Left lobe of liver (tissue), 2 donors: Measurements from ENCODE around the gene DPH6. TPM values are rescaled to one million over a fixed set of nuclear protein-coding genes. Genes with fewer than 3 reads are reported as not detected.
"Not testable (repeated sequence)": the region's sequence is repeated elsewhere in the genome, so short reads cannot be mapped to it uniquely, and the experiment has no call there.

Source experiments
- ATAC-seq: fragments of 200-7000 bp; cut with Tn5 transposase; one replicate; pipeline ENCODE4 v1.9.1; 2020; ENCODE audit warnings: mild to moderate bottlenecking, moderate library complexity
- DNase-seq: peaks from one replicate; pipeline ENCODE4 v3.0.0-alpha.2; 2020; ENCODE audit warnings: low spot score
- total RNA-seq: library from RNA; stranded (reverse); gene quantifications from one replicate; pipeline ENCODE4 v1.2.1, GENCODE V29; 2021
- donor health status: DM: no; HTN: no; CAD: no; lungs with moderate emphysema.
- donor health status: DM: no; HTN: yes; CAD: no.

DPH6 gene
- total RNA-seq, 1 donor from 2014 or later, result 7.3 TPM

DNA sequence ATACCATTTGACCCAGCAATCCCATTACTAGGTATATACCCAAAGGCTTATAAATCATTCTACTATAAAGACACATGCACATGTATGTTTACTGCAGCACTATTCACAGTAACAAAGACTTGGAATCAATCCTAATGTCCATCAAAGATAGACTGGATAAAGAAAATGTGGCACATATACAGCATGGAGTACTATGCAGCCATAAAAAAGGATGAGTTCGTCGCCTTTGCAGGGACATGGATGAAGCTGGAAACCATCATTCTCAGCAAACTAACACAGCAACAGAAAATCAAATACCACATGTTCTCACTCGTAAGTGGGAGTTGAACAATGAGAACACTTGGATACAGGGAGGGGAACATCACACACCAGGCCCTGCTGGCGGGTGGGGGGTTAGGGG, 104.7 kb downstream of the DPH6 start:
- not testable (repeated sequence) for ATAC-seq, DNase-seq

DNA sequence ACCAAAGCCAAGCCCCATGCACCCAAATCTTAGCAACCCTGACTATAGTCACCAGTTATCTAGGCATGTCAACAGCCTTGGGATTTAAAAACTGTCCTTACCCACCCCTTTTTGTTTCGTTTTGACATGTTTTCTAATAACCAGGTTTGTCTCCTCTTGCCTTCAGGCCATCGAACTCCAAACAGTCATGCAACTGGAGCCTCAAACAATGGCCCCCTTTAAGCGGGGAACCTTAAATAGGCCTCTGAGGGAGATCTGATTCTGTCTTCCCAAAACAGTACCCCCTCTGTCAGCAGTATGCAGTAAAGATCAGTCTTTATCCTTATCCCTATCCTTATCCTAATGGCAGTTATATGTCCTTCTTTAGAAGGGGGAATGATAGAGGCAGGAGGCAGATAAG, 105.7 kb downstream of the DPH6 start:
- DNase-seq (no peak), ATAC-seq (no peak)

DNA sequence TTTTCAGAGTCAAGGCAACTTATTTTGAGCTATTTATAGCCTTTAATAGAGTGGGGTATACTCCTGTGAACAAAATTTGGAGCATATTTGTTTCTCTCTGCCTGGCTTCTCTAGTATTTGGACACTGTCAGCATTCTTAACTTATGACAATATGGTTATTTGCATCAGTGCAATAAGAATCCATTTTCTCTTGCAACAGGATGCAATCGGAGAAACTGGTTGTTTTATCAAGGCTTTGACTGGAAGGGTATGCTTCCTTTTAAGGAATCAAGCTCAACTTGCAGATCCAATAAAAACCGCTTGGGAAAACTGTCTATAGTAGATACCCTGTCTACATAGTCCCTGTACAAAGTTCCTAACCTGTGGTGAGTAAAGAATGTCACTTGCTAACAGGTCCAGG, 106.7 kb downstream of the DPH6 start:
- DNase-seq (no peak), ATAC-seq (no peak)

DNA sequence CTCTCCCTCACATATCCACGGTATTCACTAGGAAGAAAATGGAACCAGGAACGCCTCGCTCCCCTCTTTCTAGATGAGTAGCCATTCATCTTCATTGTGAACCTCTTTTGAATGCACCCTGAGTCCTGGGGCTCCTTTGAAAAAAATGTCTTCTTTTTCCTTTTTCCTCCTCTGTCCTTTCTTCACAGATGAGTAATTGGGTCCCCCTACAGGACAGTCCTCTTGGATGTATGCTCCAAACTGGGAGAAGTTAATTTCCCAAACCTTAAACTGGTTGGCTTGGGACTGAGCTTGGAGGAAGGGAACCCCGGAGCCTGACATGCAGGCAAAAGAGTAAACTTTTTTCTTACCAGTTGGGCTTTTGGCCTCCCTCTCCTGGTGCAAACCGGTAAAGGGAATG, 108.8 kb downstream of the DPH6 start:
- no peak for DNase-seq
- ATAC-seq, result no peak

DNA sequence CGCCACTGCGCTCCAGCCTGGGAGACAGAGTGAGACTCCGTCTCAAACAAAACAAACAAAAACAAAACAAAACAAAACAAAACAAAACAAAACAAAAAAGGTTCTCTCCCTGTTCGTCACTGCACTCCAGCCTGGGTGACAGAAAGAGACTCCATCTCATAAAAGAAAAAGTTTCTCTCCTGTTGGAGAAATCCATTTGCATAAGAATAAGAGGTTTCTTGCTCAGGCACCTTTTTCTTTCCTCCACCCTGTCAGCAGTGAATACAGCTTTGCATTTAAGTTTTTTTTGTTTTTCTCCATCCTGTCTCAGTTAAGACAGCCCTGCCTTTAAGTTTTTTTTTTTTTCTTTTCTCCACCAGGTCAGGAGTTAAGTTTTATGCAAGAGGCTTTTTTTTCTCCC, 109.5 kb downstream of the DPH6 start:
- no peak for ATAC-seq

DNA sequence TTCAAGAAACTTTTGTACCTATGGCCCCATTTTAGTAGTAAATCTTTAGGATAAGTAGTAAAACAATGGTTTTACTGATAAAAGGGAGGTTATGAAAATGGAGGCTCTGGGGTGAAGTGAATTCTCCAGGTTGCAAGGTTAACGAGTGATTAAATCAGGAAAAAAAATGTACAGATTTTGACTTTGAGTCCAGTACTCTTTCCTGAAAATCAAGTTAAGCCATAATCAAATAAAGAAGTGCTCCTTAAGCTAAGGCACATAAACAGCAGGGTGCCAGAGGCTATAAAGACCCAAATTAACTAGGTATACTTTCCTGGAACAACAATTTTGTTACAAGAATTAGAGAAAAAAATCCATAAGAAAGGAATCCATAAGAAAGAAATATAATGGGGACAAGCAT, 114.7 kb downstream of the DPH6 start:
- DNase-seq (no peak), ATAC-seq (no peak)

More for the DNA sequence above, 109.5 kb downstream of the DPH6 start:
- DNase-seq, result no peak

DNA sequence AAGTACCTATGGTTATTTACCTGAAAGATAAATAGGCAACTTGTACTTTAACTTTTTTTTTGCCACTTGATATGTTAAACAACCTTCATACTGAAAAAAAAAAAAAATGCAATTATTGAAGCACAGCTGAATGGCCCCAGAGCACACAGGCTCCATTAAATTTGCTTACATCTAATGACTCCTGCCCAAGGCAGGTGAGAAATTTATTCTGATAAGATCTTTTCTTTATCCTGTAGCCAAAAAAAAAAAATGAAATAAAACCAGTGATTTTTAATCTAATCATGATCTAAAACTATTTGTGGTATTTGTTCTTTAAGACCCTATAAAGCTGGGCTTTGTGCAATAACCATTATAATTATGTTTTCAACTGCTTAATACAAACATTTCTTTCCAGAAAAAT, 115.7 kb downstream of the DPH6 start:
- ATAC-seq, result no peak
- no peak for DNase-seq

DNA sequence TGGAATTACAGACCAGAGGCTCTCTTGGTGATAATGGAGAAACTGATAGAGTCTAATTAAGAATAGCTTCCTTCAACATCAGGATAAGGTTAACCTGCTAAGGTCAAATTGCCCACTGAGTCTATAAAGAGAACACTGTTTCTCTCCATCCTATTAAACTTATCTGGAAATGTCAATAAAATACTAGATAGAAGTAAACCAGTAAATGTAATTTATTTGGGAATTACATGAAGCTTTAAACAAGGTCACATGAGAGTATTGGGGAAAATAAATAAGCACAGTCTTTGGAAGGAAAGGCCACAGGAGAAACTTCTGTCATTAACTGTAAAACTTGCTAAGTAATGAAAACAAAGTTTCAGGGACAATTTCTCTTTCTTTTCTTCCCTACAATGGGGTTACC, 118.5 kb downstream of the DPH6 start:
- DNase-seq, result no peak
- ATAC-seq, result no peak

DNA sequence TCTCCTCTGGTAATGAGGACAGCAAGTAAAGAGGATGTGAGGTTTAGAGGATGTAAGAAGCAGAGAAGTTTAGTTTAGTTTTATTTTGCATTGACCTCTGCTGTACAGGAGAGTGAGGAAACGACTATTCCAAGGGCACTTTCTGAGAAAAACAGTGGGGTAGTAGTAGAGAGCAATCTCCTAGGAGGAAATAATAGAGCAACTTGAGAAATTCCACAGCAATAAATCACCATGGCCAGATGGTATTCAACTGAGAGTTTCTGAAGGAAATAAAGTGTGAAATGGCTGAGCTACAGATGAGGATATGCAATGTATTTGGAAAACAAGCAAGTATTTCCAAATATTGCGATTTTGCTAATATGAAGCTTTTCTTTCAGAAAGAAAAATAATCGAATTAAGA, 118.9 kb downstream of the DPH6 start:
- ATAC-seq (no peak), DNase-seq (no peak)

DNA sequence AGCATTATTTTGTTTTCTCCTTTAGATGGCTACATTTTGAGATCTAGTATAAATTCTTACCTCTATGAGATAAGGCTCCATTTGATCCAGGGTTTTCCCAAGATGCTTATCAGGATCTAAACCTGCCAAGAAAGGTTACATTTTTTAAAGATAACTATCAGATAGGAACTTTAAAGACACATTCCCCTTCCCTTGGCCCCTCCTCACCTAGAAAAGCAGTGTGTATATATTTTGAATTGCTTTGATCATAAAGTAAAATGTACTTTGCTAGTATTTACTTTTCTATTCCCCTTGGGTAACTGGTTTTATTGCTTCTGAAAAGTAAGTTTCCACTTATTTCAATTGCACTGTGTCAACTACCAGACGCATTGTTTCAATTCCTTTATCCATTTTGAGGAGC, 135.2 kb downstream of the DPH6 start:
- no peak for DNase-seq
- no peak for ATAC-seq

DNA sequence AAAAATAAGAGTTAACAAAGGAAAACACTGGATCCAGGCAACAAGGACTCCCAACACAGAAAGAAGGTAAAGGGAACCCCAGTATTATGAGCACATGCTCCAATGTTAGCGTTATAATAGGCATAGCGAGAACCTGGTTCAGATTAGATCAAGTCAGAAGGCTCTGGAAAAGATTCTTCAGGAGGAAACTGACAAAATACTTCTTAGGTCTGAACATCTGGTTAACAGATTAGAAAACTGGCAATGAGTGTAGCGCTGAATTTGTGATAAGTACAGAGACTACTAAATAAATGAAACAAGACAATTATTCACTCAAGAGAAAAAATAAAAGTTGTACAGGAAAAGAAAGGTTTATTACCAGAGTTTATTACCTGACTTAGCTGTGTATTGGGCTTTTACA, 146.1 kb downstream of the DPH6 start:
- ATAC-seq (no peak), DNase-seq (no peak)

DNA sequence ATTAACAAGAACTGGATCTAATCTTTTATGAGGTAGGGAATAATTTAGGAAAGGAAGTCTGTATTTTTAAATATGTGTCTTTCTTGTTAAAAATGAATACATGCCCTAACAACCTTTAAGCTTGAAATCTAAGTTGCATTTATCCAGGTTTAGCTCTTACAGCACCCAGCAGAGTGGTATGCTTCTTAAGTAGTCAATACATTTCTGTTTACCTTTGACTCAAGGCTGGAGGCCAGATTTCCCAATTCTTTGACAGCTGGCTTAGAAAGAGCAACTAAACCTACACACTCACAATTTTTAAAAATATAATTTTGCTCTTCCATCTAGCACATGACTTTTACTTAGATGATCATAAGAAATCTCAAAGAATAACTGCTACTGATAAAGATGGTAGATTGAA, 148.9 kb downstream of the DPH6 start:
- ATAC-seq, result no peak
- no peak for DNase-seq

DNA sequence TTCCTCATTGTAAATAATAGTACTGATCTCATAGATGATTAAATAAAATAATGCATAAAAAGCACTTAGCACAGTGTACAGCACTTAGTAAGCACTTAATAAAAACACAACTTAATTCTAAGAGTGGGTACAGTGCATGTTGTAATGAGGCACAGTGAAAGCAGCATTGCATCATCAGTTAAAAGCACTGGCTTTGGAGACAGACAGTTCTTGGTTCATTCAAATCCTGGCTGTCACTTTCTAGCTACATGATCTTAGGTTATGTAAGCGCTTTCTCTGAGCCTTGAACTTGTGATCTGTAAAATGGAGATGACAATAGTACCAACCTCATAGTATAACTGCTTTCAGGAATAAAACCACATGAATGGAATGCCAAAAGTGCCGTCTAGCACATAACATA, 151.5 kb downstream of the DPH6 start:
- no peak for DNase-seq
- peak; percentile 40 for ATAC-seq

DNA sequence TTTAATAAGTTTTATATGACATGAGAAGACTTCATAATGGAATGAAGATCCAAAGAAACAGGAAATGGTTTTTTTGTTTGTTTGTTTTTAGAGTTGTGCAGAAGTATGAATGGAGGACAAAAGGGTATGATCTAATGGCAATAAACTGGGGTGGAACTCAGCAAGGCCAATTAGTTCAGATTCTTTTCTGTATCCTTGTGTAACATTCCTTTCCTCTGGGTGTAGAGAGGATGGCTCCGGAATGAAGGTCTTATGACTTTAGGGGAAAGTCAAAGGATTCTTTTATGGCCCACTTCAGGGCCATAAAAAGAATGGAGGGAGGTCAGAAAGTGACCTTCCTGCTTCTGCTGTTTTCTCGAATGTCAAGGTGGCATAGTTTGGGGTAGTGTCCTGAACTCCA, 152.6 kb downstream of the DPH6 start:
- DNase-seq, result no peak
- no peak for ATAC-seq

DNA sequence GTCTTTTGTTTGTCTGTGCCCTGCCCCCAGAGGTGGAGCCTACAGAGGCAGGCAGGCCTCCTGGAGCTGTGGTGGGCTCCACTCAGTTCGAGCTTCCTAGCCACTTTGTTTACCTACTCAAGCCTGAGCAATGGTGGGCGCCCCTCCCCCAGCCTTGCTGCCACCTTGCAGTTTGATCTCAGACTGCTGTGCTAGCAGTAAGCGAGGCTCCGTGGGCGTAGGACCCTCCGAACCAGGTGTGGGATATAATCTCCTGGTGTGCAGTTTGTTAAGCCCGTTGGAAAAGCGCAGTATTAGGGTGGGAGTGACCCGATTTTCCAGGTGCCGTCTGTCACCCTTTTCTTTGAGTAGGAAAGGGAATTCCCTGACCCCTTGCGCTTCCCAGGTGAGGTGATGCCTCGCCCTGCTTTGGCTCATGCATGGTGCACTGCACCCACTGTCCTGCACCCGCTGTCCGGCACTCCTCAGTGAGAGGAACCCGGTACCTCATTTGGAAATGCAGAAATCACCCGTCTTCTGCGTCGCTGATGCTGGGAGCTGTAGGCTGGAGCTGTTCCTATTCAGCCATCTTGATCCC, 154.5 kb downstream of the DPH6 start:
- not testable (repeated sequence) for ATAC-seq

DNA sequence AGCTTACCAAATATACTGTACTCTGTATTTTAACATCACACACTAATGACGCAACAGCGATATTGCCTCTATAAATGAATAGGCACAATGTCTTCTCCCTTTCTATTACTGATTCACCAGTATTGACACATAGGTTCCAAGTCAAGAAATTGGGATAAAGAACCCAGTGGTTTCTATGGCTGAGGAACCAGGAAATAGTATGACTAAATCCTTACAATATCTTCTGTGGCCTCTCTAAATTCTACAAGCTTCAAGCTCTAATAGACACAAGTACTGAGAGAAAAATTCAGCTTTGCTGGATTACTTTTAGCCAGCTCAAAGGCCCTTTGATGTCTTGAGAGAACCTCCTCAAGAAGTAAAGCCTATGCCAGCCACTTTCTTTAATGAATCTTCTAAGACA, 162.5 kb downstream of the DPH6 start:
- ATAC-seq, result no peak
- DNase-seq, result no peak

More for the DNA sequence above, 154.5 kb downstream of the DPH6 start:
- not testable (repeated sequence) for DNase-seq

DNA sequence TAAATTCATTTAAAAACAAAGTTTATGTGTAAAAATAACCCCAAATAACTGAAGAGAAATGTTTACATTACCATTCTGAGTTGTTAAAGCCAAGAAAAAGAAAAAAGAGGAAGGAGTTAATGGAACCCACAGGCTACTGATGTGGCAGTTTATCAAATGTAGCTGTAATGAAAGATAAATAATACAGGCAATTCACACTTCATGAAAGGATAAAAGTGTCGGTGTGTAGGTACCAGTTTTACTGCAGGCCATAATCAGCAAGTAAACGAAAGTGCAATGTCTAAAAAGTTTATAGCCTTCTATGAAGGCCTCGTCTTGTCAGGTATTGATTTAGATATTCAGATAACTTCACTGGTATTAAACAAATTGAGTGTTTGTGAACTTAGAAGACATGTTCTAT, 164.6 kb downstream of the DPH6 start:
- no peak for ATAC-seq
- DNase-seq, result no peak

DNA sequence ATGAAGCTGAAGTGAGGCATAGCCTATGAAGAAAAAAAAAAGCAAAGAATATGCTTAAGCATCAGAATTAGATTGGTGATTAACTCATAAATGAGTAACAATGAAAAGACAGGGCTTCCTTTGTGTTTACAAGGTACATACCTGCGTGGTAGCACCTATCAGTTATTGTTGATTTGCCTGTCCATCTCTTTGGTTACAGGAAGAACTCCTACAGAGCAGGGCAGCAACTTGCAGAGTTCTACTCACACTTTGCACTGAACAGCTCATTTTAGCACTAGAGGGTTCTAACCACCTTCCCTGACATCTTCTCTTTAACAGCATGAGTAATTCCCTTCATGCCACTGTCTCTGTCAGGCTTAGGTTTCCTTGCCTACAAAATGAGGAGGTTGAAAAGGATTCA, 166.0 kb downstream of the DPH6 start:
- DNase-seq, result no peak
- no peak for ATAC-seq

DNA sequence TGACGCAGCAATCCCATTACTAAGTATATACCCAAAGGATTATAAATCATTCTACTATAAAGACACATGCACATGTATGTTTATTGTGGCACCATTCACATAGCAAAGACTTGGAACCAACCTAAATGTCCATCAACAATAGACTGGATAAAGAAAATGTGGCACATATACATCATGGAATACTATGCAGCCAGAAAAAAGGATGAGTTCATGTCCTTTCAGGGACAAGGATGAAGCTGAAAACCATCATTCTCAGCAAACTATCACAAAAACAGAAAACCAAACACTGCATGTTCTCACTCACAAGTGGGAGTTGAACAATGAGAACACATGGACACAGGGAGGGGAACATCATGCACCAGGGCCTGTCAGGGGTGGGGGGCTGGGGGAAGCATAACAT, 167.5 kb downstream of the DPH6 start:
- not testable (repeated sequence) for DNase-seq, ATAC-seq

DNA sequence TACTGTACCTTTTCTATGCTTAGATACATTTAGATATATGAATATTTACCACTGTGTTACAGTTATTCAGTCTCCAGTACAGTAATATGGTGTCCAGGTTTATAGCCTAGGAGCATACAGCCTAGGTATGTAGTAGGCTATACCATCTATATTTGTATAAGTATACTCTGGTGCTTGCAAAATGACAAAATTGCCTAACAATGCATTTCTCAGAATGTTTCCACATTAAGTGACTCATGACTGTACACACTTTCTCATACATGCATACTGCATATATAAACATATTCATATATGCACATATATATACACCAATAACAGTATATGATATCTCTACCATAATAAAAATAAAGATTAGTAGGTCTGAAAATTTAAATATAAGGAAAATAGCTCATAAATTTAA, 169.3 kb downstream of the DPH6 start:
- ATAC-seq (no peak), DNase-seq (no peak)

DNA sequence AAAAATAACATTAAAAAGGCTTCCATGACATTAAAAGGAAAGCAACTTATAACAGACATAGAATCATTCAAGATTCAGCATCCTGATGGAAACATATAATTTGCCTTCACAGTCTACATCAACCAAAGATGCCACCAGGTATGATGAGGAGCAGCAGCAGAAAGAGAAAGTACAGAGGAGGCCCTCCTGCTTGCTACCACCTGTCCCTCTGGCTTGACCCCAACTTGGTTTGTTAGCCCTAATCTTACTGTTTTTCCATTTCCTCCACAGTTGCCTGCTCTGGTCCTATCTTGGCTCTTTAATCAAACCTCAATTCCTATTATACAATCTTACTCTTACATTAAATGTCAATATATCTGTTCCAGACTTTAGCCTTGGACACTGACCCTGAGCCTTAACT, 171.3 kb downstream of the DPH6 start:
- no peak for ATAC-seq
- no peak for DNase-seq

DNA sequence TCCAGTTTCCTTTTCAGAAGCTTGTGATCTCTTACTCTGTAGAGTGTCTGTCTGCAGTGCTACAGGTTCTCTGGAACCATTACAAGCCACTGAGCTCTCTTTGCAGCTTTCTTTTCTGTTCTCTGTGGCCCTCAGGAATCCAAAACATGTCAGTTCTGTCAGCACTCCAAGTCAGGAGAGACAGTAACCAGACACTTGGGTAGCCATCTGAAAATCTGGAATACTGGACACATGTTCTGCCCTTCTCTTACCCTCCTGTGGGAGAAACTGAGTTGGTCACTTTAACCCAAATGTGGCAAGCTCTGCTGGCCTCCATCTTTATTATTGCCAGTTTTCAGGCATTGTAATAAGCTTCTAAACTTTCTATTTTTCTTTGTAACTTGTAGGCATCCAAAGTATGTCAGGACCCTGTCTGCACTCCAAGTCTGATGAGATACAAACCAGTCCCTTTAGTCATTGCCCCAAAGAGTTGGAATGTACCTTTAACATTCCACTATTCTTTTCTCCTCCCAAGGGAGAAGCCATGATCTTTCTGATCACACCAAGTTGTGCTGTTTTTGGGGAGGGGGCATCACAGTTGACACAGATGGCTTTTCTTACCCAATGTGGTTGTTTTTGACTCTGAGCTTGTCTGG, 183.7 kb downstream of the DPH6 start:
- ATAC-seq, result no peak

DNA sequence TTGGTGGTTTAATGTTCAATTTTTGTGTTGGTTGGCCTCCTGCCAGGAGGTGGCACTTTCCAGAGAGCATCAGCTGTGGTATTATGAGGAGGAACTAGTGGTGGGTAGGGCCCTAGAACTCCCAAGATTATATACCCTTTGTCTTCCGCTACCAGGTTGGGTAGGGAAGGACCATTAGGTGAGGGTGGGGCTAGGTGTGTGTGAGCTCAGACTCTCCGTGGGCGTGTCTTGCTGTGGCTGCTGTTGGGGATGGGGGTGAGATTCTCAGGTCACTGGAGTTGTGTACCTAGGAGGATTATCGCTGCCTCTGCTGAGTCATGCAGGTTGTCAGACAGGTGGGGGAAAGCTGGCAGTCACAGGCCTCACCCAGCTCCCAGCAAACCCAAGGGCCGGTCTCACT, 187.1 kb downstream of the DPH6 start:
- DNase-seq (no peak), ATAC-seq (no peak)

More for the DNA sequence above, 183.7 kb downstream of the DPH6 start:
- no peak for DNase-seq
